Stimulated activated memory B cell treated with anti-CD40 and anti-IgM and Interleukin-4, amounts not matched to agents 10 μg/mL and 1 μg/mL and 100 μg/mL, for 72 hours (primary cell): ENCODE data around the gene CLDN18.

Experiments
- ATAC-seq: fragments of 150-1000 bp; cut with Tn5 transposase; 2 replicates; pipeline ENCODE4 v1.10.0; 2021
- H3K27ac Mint-ChIP-seq: one replicate; pipeline ENCODE4 v1.8.0; 2022; ENCODE audit warnings: mild to moderate bottlenecking, mixed read lengths
- H3K27me3 Mint-ChIP-seq: one replicate; pipeline ENCODE4 v1.8.0; 2022; ENCODE audit warnings: mixed read lengths
- H3K36me3 Mint-ChIP-seq: one replicate; pipeline ENCODE4 v1.8.0; 2022; ENCODE audit warnings: mixed read lengths
- H3K4me1 Mint-ChIP-seq: one replicate; pipeline ENCODE4 v1.8.0; 2022; ENCODE audit warnings: mixed read lengths
- H3K4me3 Mint-ChIP-seq: one replicate; pipeline ENCODE4 v1.8.0; 2022; ENCODE audit warnings: mild to moderate bottlenecking, moderate library complexity, mixed read lengths
- H3K9me3 Mint-ChIP-seq: one replicate; pipeline ENCODE4 v1.8.0; 2022; ENCODE audit warnings: mixed read lengths

Gene CLDN18

GRCh38 chr3:138043266-138044029 is 33.5 kb downstream of the CLDN18 start:
- no peaks in the 10 kb centered on the region for H3K36me3 Mint-ChIP-seq
- no peaks in the 10 kb centered on the region for H3K9me3 Mint-ChIP-seq
- H3K27ac Mint-ChIP-seq, result no peak overlapping the region
- no peak overlapping the region for H3K4me3 Mint-ChIP-seq
- peak; percentile 13 for ATAC-seq
- H3K4me1 Mint-ChIP-seq, result no peaks in the 10 kb centered on the region
- peaks cover 54% of the 10 kb centered on the region for H3K27me3 Mint-ChIP-seq

- no peak for ATAC-seq
- H3K4me1 Mint-ChIP-seq, result no peaks in the 10 kb centered on the region
- no peak overlapping the region for H3K4me3 Mint-ChIP-seq
- H3K9me3 Mint-ChIP-seq, result peaks cover 9% of the 10 kb centered on the region
- no peak overlapping the region for H3K27ac Mint-ChIP-seq
- H3K36me3 Mint-ChIP-seq, result no peaks in the 10 kb centered on the region
- H3K27me3 Mint-ChIP-seq, result peaks cover 40% of the 10 kb centered on the region
Measured at GRCh38 chr3:138046085-138046484, 36.1 kb downstream of the CLDN18 start.

- peaks cover 10% of the 10 kb centered on the region for H3K9me3 Mint-ChIP-seq
- H3K27ac Mint-ChIP-seq, result no peak overlapping the region
- no peak overlapping the region for H3K4me3 Mint-ChIP-seq
- peaks cover 42% of the 10 kb centered on the region for H3K27me3 Mint-ChIP-seq
- no peaks in the 10 kb centered on the region for H3K4me1 Mint-ChIP-seq
- no peaks in the 10 kb centered on the region for H3K36me3 Mint-ChIP-seq
- ATAC-seq, result no peak
Measured at GRCh38 chr3:138046955-138047354, 37.0 kb downstream of the CLDN18 start.

GRCh38 chr3:138047596-138048158 is 37.7 kb downstream of the CLDN18 start:
- ATAC-seq, result no peak
- Mint-ChIP-seq H3K9me3 (peaks cover 10% of the 10 kb centered on the region), H3K4me3 (no peak overlapping the region), H3K27ac (no peak overlapping the region), H3K36me3 (no peaks in the 10 kb centered on the region), H3K27me3 (peaks cover 48% of the 10 kb centered on the region), H3K4me1 (no peaks in the 10 kb centered on the region)

- no peak for ATAC-seq
- H3K27ac Mint-ChIP-seq, result no peak overlapping the region
- peaks cover 10% of the 10 kb centered on the region for H3K9me3 Mint-ChIP-seq
- no peaks in the 10 kb centered on the region for H3K36me3 Mint-ChIP-seq
- H3K4me3 Mint-ChIP-seq, result no peak overlapping the region
- no peaks in the 10 kb centered on the region for H3K4me1 Mint-ChIP-seq
- H3K27me3 Mint-ChIP-seq, result peaks cover 55% of the 10 kb centered on the region
Measured at GRCh38 chr3:138049157-138049919, 39.4 kb downstream of the CLDN18 start.

- Mint-ChIP-seq H3K9me3 (peaks cover 10% of the 10 kb centered on the region), H3K27ac (no peak overlapping the region), H3K4me1 (no peaks in the 10 kb centered on the region), H3K4me3 (no peak overlapping the region), H3K36me3 (no peaks in the 10 kb centered on the region), H3K27me3 (peaks cover 44% of the 10 kb centered on the region)
- ATAC-seq, result peak; percentile 41
Measured at GRCh38 chr3:138051947-138052802, 42.2 kb downstream of the CLDN18 start.

- H3K9me3 Mint-ChIP-seq, result peaks cover 10% of the 10 kb centered on the region
- no peak for ATAC-seq
- H3K4me1 Mint-ChIP-seq, result peaks cover 6% of the 10 kb centered on the region
- H3K27ac Mint-ChIP-seq, result no peak overlapping the region
- peaks cover 52% of the 10 kb centered on the region for H3K27me3 Mint-ChIP-seq
- H3K36me3 Mint-ChIP-seq, result no peaks in the 10 kb centered on the region
- no peak overlapping the region for H3K4me3 Mint-ChIP-seq
Measured at GRCh38 chr3:138054057-138054456, 44.1 kb downstream of the CLDN18 start.

GRCh38 chr3:138057384-138057783 is 47.4 kb downstream of the CLDN18 start:
- Mint-ChIP-seq H3K9me3 (no peaks in the 10 kb centered on the region), H3K4me1 (peaks cover 6% of the 10 kb centered on the region), H3K4me3 (no peak overlapping the region), H3K27ac (no peak overlapping the region), H3K27me3 (peaks cover 29% of the 10 kb centered on the region), H3K36me3 (no peaks in the 10 kb centered on the region)
- ATAC-seq, result no peak

GRCh38 chr3:138059261-138059660 is 49.3 kb downstream of the CLDN18 start:
- Mint-ChIP-seq H3K4me3 (no peak overlapping the region), H3K27ac (no peak overlapping the region), H3K4me1 (peaks cover 6% of the 10 kb centered on the region), H3K27me3 (peaks cover 20% of the 10 kb centered on the region), H3K36me3 (no peaks in the 10 kb centered on the region), H3K9me3 (no peaks in the 10 kb centered on the region)
- ATAC-seq, result no peak

- H3K36me3 Mint-ChIP-seq, result no peaks in the 10 kb centered on the region
- peaks cover 10% of the 10 kb centered on the region for H3K27me3 Mint-ChIP-seq
- no peak overlapping the region for H3K27ac Mint-ChIP-seq
- no peak for ATAC-seq
- no peak overlapping the region for H3K4me3 Mint-ChIP-seq
- no peaks in the 10 kb centered on the region for H3K9me3 Mint-ChIP-seq
- H3K4me1 Mint-ChIP-seq, result peaks cover 6% of the 10 kb centered on the region
Measured at GRCh38 chr3:138060792-138061191, 50.8 kb downstream of the CLDN18 start.

GRCh38 chr3:138062037-138062436 is 52.1 kb downstream of the CLDN18 start:
- Mint-ChIP-seq H3K4me1 (peaks cover 6% of the 10 kb centered on the region), H3K36me3 (no peaks in the 10 kb centered on the region), H3K9me3 (no peaks in the 10 kb centered on the region), H3K4me3 (no peak overlapping the region), H3K27ac (no peak overlapping the region), H3K27me3 (peaks cover 18% of the 10 kb centered on the region)
- no peak for ATAC-seq

- H3K4me1 Mint-ChIP-seq, result peaks cover 6% of the 10 kb centered on the region
- H3K9me3 Mint-ChIP-seq, result no peaks in the 10 kb centered on the region
- H3K27ac Mint-ChIP-seq, result no peak overlapping the region
- H3K36me3 Mint-ChIP-seq, result no peaks in the 10 kb centered on the region
- no peak for ATAC-seq
- H3K4me3 Mint-ChIP-seq, result no peak overlapping the region
- H3K27me3 Mint-ChIP-seq, result peaks cover 18% of the 10 kb centered on the region
Measured at GRCh38 chr3:138062626-138063025, 52.7 kb downstream of the CLDN18 start.

GRCh38 chr3:138063416-138063815 is 53.5 kb downstream of the CLDN18 start:
- Mint-ChIP-seq H3K9me3 (no peaks in the 10 kb centered on the region), H3K4me1 (peaks cover 3% of the 10 kb centered on the region), H3K36me3 (no peaks in the 10 kb centered on the region), H3K4me3 (no peak overlapping the region), H3K27ac (no peak overlapping the region), H3K27me3 (peaks cover 16% of the 10 kb centered on the region)
- peak; percentile 3 for ATAC-seq

GRCh38 chr3:138065949-138066348 is 56.0 kb downstream of the CLDN18 start:
- Mint-ChIP-seq H3K36me3 (no peaks in the 10 kb centered on the region), H3K27ac (no peak overlapping the region)

GRCh38 chr3:138066383-138066782 is 56.4 kb downstream of the CLDN18 start:
- H3K9me3 Mint-ChIP-seq, result no peaks in the 10 kb centered on the region
- H3K4me3 Mint-ChIP-seq, result no peak overlapping the region
- peak; percentile 64 for ATAC-seq
- H3K27ac Mint-ChIP-seq, result no peak overlapping the region
- H3K4me1 Mint-ChIP-seq, result no peaks in the 10 kb centered on the region
- H3K36me3 Mint-ChIP-seq, result no peaks in the 10 kb centered on the region
- peaks cover 36% of the 10 kb centered on the region for H3K27me3 Mint-ChIP-seq

More at GRCh38 chr3:138065949-138066348, 56.0 kb downstream of the CLDN18 start:
- ATAC-seq, result no peak
- Mint-ChIP-seq H3K4me1 (no peaks in the 10 kb centered on the region), H3K4me3 (no peak overlapping the region), H3K27me3 (peaks cover 31% of the 10 kb centered on the region), H3K9me3 (no peaks in the 10 kb centered on the region)
